ENCODE measurements around the gene ATP6V0A1.

The ATP6V0A1 gene

GRCh38 chr17:42422412-42422957 lies 36.2 kb upstream of the ATP6V0A1 start:
- ATAC-seq: peak; percentile 33
- TF ChIP-seq RARB (CRISPR knock-in tag; IDR thresholded peaks at IDR 0.05) (no peak), ZNF8 (CRISPR knock-in tag; IDR thresholded peaks at IDR 0.05) (no peak), PPARA (CRISPR knock-in tag; IDR thresholded peaks at IDR 0.05; ENCODE audit: borderline replicate concordance) (no peak)

DNA sequence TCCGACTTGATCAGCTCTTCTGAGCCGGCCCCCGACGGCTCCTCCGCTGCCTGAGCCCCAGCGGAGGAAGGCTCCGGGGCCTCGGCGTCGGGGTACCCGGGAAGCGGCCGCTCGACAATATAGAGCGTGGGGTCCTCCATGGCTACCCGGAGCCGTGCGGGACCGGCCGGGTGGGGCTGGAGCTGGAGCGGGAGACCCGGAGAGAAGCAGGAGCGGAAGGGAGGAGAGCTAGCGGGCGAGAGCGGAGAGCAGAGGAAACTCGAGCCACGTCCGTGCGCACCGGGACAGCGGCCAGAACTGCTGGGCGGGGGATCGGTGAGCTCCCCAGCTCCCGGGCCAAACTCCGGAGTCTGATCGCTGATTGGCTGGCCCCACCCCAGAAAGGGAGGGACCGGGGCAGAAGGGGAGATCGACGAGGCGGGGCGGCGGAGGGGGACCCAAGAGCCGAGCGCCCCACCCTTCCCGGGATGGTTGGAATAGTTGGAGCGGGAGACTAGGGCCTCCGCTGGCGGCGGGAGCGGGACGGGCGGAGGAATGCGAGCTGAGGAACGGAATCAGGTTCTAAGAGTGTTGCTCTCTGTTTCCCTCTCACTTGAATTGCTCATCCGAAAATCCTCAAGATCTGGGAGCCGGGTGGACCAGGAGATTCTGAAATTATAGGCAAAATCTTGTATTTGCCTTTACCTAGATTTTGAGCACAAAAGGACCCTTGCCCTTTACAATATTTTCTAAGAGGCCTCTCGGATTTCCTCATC lies 35.5 kb upstream of the ATP6V0A1 start, which contains the start of gene CAVIN1:
Gene CAVIN1 (minus strand): TSS at position 299 of the 755 bp plus-strand sequence. CDS start 159 bp downstream, at position 140.
- TF ChIP-seq POU6F1 (CRISPR knock-in tag; IDR thresholded peaks at IDR 0.05; ENCODE audit: borderline replicate concordance, low read depth) (no peak), ARNTL (CRISPR knock-in tag; IDR thresholded peaks at IDR 0.05; ENCODE audit: borderline replicate concordance, low read depth) (no peak)
- TF ChIP-seq, protein P1, sequence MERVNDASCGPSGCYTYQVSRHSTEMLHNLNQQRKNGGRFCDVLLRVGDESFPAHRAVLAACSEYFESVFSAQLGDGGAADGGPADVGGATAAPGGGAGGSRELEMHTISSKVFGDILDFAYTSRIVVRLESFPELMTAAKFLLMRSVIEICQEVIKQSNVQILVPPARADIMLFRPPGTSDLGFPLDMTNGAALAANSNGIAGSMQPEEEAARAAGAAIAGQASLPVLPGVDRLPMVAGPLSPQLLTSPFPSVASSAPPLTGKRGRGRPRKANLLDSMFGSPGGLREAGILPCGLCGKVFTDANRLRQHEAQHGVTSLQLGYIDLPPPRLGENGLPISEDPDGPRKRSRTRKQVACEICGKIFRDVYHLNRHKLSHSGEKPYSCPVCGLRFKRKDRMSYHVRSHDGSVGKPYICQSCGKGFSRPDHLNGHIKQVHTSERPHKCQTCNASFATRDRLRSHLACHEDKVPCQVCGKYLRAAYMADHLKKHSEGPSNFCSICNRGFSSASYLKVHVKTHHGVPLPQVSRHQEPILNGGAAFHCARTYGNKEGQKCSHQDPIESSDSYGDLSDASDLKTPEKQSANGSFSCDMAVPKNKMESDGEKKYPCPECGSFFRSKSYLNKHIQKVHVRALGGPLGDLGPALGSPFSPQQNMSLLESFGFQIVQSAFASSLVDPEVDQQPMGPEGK (CRISPR knock-in tag; IDR thresholded peaks at IDR 0.05; ENCODE audit: borderline replicate concordance): peak; percentile 40; the same call in 1 of the 2 replicates
- ATAC-seq: peak; percentile 78

DNA sequence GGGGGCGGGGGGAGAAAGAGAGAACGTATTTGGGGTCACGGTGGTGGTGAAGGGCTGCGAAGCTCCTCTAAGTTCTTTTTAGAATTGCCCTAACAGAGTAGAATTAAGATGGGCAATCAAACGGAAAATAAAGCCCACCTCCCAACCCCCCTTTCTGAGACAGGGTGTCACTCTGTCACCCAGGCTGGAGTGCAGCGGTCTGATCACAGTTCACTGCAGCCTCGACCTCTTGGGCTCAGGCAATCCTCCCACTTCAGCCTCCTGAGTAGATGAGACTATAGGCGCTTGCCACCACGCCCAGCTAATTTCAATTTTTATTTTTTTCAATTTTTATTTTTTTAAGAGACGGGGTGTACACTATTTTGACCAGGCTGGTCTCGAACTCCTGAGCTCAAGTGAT lies 34.9 kb upstream of the ATP6V0A1 start:
- ATAC-seq: no peak
- TF ChIP-seq ARNTL (CRISPR knock-in tag; IDR thresholded peaks at IDR 0.05; ENCODE audit: borderline replicate concordance, low read depth): no peak
- no peak for TF ChIP-seq SNAI2 (CRISPR knock-in tag; IDR thresholded peaks at IDR 0.05)
- no peak for TF ChIP-seq BACH2 (CRISPR knock-in tag; IDR thresholded peaks at IDR 0.05; ENCODE audit: borderline replicate concordance)
- no peak for TF ChIP-seq CSRNP3 (CRISPR knock-in tag; IDR thresholded peaks at IDR 0.05)
- TF ChIP-seq CSDC2 (CRISPR knock-in tag; IDR thresholded peaks at IDR 0.05): no peak
- no peak for TF ChIP-seq ZNF8 (CRISPR knock-in tag; IDR thresholded peaks at IDR 0.05)
- TF ChIP-seq TSHZ2 (CRISPR knock-in tag; IDR thresholded peaks at IDR 0.05): no peak
- TF ChIP-seq TCF4 (CRISPR knock-in tag; IDR thresholded peaks at IDR 0.05; ENCODE audit: borderline replicate concordance): no peak
- no peak for TF ChIP-seq ZFP30 (CRISPR knock-in tag; IDR thresholded peaks at IDR 0.05)
- TF ChIP-seq TOX (CRISPR knock-in tag; IDR thresholded peaks at IDR 0.05; ENCODE audit: borderline replicate concordance): no peak

DNA sequence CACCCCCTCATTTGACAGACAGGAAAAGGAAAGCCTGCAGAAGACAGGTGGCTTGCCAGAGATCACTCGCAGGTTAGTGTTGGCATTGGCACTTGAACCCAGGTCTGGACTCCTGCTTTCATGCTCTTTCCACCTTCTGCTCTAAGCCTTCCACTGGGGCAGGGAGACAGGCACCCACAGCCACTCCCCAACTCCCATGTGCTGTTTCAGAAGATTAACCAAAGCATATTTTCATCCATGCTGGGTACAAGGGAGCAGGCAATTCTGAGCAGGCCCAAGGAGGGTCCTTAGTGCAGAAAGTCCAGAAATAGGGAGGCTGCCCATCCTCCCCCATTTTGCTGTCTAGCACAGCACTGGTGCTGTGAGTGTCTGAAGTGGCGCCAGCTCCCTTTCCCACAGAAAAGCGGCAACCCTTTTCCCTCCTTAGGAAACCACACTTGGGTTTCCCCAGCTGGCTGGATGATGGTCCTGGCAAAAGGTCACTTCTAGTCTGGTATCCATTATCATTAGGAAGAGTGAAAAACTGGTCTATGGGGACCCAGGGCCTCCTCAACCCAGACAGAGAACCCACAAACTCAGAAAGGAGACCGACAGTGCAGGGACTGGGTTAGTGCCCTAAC lies 33.6 kb upstream of the ATP6V0A1 start:
- ATAC-seq: no peak

More for the DNA sequence above, 33.6 kb upstream of the ATP6V0A1 start:
- no peak for TF ChIP-seq PPARA (CRISPR knock-in tag; IDR thresholded peaks at IDR 0.05; ENCODE audit: borderline replicate concordance)
- no peak for TF ChIP-seq ESRRG (CRISPR knock-in tag; IDR thresholded peaks at IDR 0.05)
- TF ChIP-seq GLIS3 (CRISPR knock-in tag; IDR thresholded peaks at IDR 0.05): no peak
- TF ChIP-seq ARNTL (CRISPR knock-in tag; IDR thresholded peaks at IDR 0.05; ENCODE audit: borderline replicate concordance, low read depth): no peak
- TF ChIP-seq, protein P1 (CRISPR knock-in tag; IDR thresholded peaks at IDR 0.05; ENCODE audit: borderline replicate concordance): no peak
- no peak for TF ChIP-seq TSHZ2 (CRISPR knock-in tag; IDR thresholded peaks at IDR 0.05)
- no peak for TF ChIP-seq CSRNP3 (CRISPR knock-in tag; IDR thresholded peaks at IDR 0.05)
- no peak for TF ChIP-seq BACH2 (CRISPR knock-in tag; IDR thresholded peaks at IDR 0.05; ENCODE audit: borderline replicate concordance)

Data from SK-N-SH treated with all-trans-retinoic acid at 6 μM for 48 hours (cell line).